ENCODE data around the gene TRAPPC2. TPM values are rescaled to one million over a fixed set of nuclear protein-coding genes. Genes with fewer than 3 reads are reported as not detected.

Gene TRAPPC2
- total RNA-seq, 2 experiments from 2014 or later, result 22.2 to 27.0 TPM

DNA sequence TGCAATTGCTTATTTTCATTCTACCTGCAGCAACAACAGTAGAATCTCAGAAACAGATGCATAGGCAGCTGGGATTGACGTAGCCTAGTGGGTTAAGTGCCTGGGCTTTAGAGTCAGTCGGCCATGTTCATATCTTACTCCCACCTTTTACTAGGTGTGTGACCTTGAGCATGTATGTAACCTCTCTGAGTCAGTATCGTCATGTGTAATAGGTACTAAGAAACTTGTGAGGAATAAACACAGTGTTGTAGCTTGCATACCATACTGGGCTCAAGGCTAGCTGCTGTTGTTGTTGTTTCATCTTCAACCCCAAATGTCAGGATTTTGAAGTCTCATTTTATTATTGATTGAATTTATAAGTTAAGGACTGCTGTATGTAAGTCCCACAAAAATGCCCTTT, 31.3 kb downstream of the TRAPPC2 start:
- no TSS peak for BruUV-seq (replicated peaks)
- H3K9me2 ChIP-seq (ENCODE audit: insufficient read depth, low read length), result no peaks in the 10 kb centered on the region
- H2AFZ ChIP-seq (ENCODE audit: low read length), result no peak overlapping the region
- H4K20me1 ChIP-seq (ENCODE audit: insufficient read depth, low read length), result peaks cover 7% of the 10 kb centered on the region; the same call in 1 of the 2 replicates
- intact Hi-C loops (cut with micrococcal nuclease; ENCODE audit: unreplicated experiment), result no loop called here
- no peak overlapping the region for H3K4me2 ChIP-seq (ENCODE audit: low read length)
- no peak overlapping the region for H3K27ac ChIP-seq (ENCODE audit: low read depth, low read length, poor library complexity, severe bottlenecking)
- H3K4me3 ChIP-seq (ENCODE audit: low read depth, low read length, poor library complexity, severe bottlenecking), result no peak overlapping the region
- DNase-seq (ENCODE audit: low spot score), result no peak
- CTCF ChIA-PET (ENCODE audit: unreplicated experiment), result no interaction called here
- TF ChIP-seq EZH2phosphoT487 (IDR thresholded peaks at IDR 0.05; ENCODE audit: borderline replicate concordance, low read depth, low read length), result no peak
- TF ChIP-seq, protein P1, sequence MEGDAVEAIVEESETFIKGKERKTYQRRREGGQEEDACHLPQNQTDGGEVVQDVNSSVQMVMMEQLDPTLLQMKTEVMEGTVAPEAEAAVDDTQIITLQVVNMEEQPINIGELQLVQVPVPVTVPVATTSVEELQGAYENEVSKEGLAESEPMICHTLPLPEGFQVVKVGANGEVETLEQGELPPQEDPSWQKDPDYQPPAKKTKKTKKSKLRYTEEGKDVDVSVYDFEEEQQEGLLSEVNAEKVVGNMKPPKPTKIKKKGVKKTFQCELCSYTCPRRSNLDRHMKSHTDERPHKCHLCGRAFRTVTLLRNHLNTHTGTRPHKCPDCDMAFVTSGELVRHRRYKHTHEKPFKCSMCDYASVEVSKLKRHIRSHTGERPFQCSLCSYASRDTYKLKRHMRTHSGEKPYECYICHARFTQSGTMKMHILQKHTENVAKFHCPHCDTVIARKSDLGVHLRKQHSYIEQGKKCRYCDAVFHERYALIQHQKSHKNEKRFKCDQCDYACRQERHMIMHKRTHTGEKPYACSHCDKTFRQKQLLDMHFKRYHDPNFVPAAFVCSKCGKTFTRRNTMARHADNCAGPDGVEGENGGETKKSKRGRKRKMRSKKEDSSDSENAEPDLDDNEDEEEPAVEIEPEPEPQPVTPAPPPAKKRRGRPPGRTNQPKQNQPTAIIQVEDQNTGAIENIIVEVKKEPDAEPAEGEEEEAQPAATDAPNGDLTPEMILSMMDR (conservative IDR thresholded peaks at IDR 0.05; ENCODE audit: low read length), result no peak
- POLR2A ChIA-PET, result interaction anchor here (0.5 kb wide), 1 partner anchor 315 kb away, joined by 3 read pairs; no protein-coding TSS in a partner anchor
- H3K36me3 ChIP-seq (ENCODE audit: insufficient read depth, low read length), result peaks cover 25% of the 10 kb centered on the region
- peaks cover 33% of the 10 kb centered on the region for H3K79me2 ChIP-seq (ENCODE audit: insufficient read depth, low read depth, low read length)
- no peaks in the 10 kb centered on the region for H3K9me3 ChIP-seq (ENCODE audit: low read length)
- H3K4me1 ChIP-seq (ENCODE audit: insufficient read depth, low read length, poor library complexity, severe bottlenecking), result peaks cover 15% of the 10 kb centered on the region

DNA sequence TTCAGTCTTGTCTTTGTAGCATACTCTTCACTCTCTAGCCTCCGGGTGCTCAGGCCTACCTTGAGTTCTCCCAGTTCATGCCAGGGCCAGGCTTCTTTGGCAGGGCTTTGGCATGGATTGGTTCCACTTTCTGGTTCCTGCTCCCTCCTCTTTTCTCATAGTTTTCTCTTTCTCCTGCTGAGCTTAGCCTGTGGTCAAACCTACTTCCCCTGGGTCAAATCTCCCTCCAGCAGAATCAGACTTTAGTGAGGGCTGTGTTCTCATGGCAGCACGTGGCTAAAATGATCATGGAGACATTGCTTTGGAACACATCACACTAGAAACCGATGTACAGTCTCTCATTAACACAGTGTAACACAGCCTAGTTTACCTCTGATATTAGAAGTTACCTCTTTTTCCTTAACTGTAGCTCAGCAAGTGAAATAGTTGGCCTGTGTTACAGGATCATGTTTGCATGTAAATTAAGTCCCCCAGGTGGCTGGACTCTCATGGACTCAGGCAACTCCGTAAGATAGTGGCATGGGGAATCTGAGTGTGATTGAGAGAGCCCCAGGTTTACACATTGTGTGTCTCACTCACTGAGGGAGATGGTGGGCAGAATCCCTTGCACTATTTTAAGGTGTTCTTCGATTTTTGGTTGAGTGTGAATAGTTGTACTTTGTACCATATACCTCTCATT, 32.2 kb downstream of the TRAPPC2 start:
- Histone ChIP-seq H3K4me2 (ENCODE audit: low read length) (no peak overlapping the region), H3K36me3 (ENCODE audit: insufficient read depth, low read length) (peaks cover 17% of the 10 kb centered on the region), H4K20me1 (ENCODE audit: insufficient read depth, low read length) (peaks cover 7% of the 10 kb centered on the region; the same call in 1 of the 2 replicates), H3K27ac (ENCODE audit: low read depth, low read length, poor library complexity, severe bottlenecking) (no peak overlapping the region), H2AFZ (ENCODE audit: low read length) (no peak overlapping the region), H3K4me1 (ENCODE audit: insufficient read depth, low read length, poor library complexity, severe bottlenecking) (peaks cover 24% of the 10 kb centered on the region), H3K9me3 (ENCODE audit: low read length) (no peaks in the 10 kb centered on the region), H3K9me2 (ENCODE audit: insufficient read depth, low read length) (no peaks in the 10 kb centered on the region), H3K79me2 (ENCODE audit: insufficient read depth, low read depth, low read length) (peaks cover 41% of the 10 kb centered on the region), H3K4me3 (ENCODE audit: low read depth, low read length, poor library complexity, severe bottlenecking) (no peak overlapping the region)
- DNase-seq (ENCODE audit: low spot score), result no peak
- BruUV-seq (replicated peaks), result no TSS peak
- intact Hi-C loops (cut with micrococcal nuclease; ENCODE audit: unreplicated experiment), result no loop called here
- no peak for TF ChIP-seq EZH2phosphoT487 (IDR thresholded peaks at IDR 0.05; ENCODE audit: borderline replicate concordance, low read depth, low read length)
- TF ChIP-seq, protein P1 (conservative IDR thresholded peaks at IDR 0.05; ENCODE audit: low read length), result no peak
- POLR2A ChIA-PET, result interaction anchor here (1.0 kb wide), 1 partner anchor 9 kb away, joined by 3 read pairs; no protein-coding TSS in a partner anchor
- CTCF ChIA-PET (ENCODE audit: unreplicated experiment), result no interaction called here

DNA sequence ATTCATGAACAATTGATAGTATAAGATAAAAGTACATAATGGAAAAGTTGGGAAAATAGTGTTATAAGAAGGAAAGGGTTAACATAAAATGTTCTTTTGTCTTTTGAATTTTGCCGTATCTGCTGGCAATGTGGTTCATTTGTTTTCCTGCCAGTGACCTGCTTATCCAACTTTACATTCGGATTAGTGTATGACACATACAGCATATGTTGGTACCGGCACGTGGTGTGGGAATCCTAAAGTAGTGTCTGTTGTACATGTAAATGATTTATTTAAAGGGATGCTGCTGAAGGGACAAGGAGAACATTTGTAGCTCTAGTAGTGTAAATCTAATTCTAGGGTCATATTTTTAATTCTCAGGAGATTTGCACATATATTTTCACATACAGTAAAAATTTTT, 34.0 kb downstream of the TRAPPC2 start:
- Histone ChIP-seq H3K9me3 (ENCODE audit: low read length) (no peaks in the 10 kb centered on the region), H3K4me2 (ENCODE audit: low read length) (no peak overlapping the region), H3K4me1 (ENCODE audit: insufficient read depth, low read length, poor library complexity, severe bottlenecking) (peaks cover 34% of the 10 kb centered on the region), H3K27ac (ENCODE audit: low read depth, low read length, poor library complexity, severe bottlenecking) (no peak overlapping the region), H3K4me3 (ENCODE audit: low read depth, low read length, poor library complexity, severe bottlenecking) (no peak overlapping the region), H3K36me3 (ENCODE audit: insufficient read depth, low read length) (peaks cover 10% of the 10 kb centered on the region), H4K20me1 (ENCODE audit: insufficient read depth, low read length) (peaks cover 7% of the 10 kb centered on the region; the same call in 1 of the 2 replicates), H2AFZ (ENCODE audit: low read length) (no peak overlapping the region), H3K9me2 (ENCODE audit: insufficient read depth, low read length) (no peaks in the 10 kb centered on the region), H3K79me2 (ENCODE audit: insufficient read depth, low read depth, low read length) (peaks cover 59% of the 10 kb centered on the region)
- intact Hi-C loops (cut with micrococcal nuclease; ENCODE audit: unreplicated experiment), result no loop called here
- no TSS peak for BruUV-seq (replicated peaks)
- ChIA-PET POLR2A (no interaction called here), CTCF (ENCODE audit: unreplicated experiment) (no interaction called here)
- TF ChIP-seq, protein P1 (conservative IDR thresholded peaks at IDR 0.05; ENCODE audit: low read length), result no peak
- no peak for TF ChIP-seq EZH2phosphoT487 (IDR thresholded peaks at IDR 0.05; ENCODE audit: borderline replicate concordance, low read depth, low read length)
- DNase-seq (ENCODE audit: low spot score), result no peak
